GM08714 (cell line): Measurements from ENCODE around the gene GRIN2A.

ENCODE experiments used
- H3K4me3 ChIP-seq: fragments of 200-500 bp; sonication (Bioruptor generic); 2 replicates; pipeline ENCODE4 v1.5.1; 2014; ENCODE audit warnings: mild to moderate bottlenecking, low read length, inconsistent platforms
- ZNF274 ChIP-seq: IDR thresholded peaks from 2 replicates; pipeline ENCODE4 v1.6.1; 2012; ENCODE audit warnings: mild to moderate bottlenecking, low read depth, low read length

Gene GRIN2A

DNA sequence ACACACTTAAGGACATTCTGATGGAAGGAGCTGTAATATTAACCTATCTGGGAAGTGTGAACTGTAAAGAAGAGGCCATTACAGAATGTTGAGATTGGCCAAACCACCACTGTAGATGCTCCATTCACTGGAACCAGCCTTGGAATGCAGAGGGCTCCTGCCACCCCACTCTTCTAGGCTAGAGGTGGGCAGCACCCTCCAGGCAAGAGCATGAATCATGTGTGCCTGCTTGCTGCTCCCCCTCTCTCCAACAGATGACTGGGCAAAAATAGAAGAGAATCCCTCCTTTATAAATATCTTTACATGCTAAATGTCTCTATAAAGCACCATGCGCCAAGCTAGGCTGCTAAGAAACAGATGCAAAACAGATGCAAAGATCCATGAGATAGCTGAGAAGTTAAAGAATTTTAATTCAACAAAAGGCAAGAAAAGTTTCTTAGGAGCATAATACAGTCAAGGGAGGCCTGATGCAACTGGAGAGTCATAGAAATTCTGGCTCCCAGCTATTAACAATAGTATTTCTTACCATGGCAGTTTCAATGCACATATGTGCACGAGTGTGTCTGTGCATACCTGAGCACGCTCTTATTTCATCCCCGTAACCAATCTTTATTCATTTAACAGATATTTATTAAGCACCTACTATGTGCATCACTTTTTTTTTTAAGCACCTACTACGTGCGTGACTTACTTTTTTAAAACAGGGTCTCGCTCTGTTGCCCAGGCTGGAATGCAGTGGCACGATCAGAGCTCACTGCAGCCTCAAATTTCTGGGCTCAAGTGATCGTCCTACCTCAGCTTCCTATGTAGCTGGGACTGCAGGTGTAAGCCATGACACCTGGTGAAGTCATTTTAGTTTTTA lies 53.6 kb downstream of the GRIN2A start:
- TF ChIP-seq ZNF274: no peak
- no peak overlapping the region for H3K4me3 ChIP-seq

DNA sequence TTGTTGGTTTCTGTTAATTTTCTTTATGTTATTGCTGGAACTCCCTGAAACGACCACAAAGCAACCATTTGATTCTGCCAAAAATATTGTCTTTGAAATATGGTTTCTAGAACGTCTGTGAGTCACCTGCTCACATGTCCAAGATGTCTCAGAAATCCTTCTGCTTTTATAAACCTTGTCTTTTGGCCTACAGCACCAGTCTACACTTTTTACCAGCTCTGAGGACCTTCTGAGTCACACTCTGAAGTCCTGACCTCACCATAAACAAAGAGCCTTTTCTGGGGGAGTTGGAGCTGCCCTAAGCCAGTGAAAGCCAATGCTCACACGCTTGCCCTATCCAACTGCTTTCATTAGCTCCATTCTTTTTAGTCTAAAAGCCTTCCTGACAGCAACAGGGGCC lies 55.5 kb downstream of the GRIN2A start:
- TF ChIP-seq ZNF274: no peak
- no peak overlapping the region for H3K4me3 ChIP-seq

DNA sequence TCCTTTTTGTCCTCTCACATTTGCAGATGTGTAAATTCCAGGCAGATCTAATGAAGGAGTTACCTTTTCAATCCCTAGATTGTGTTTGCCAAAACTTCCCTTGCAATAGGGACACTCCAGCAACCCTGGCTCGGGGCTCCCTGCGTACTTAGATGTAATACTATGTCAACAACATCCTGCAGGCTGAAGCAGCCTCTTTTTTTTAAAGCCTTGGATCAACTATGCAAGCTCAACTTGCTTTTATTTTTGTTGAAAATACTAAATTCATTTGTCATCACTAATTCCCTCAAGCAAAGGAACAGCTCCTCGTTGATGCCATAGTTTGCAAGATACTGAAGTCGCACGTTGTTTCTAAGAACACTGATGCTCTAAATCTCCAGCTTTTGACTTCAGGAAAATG lies 59.1 kb downstream of the GRIN2A start:
- H3K4me3 ChIP-seq: no peak overlapping the region

DNA sequence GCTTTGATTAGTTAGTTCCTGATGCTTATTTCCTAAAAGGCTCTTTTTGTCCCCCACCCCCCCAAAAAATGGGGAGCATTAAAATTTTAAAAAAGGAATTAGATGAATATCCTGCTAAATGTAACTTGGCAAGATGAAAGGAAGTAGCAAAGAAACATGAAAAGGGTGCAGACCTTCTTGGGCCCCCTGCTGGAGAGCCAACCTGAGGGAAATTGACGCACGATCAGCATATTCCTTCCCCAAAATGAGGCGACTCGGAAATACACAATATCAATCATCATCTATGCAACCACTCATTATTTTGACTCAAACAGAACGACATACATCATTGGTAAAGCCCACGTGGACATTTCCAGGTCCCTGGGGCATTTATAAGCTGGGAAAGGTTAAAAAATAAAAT lies 59.7 kb downstream of the GRIN2A start:
- H3K4me3 ChIP-seq: no peak overlapping the region
- TF ChIP-seq ZNF274: no peak

More for the DNA sequence above, 59.1 kb downstream of the GRIN2A start:
- no peak for TF ChIP-seq ZNF274

DNA sequence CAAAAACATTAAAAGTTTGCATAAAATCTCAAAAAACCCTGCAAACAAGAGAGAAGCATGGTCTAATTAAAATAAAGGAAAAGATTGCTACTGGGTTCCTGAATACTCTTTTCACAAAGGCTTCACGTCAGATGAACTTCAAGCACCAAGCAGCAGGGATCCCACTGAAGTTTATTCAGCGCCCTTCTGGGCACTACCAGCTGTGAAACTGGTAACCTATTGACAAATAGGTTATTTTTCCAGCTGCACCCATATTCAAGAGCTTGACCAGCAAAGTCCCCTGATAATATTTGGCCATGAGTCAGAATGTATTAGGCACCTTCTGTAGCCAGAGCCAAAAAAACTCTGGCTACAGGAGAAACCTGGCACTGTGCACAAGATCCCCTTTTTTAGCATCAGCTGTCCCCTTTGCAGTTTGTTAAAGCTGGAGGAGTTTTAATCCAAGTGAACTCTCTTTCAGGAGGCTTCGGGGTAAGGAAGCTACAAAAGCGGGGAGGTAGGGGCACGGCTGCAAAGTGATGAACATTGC lies 60.3 kb downstream of the GRIN2A start:
- H3K4me3 ChIP-seq: no peak overlapping the region
- TF ChIP-seq ZNF274: no peak

DNA sequence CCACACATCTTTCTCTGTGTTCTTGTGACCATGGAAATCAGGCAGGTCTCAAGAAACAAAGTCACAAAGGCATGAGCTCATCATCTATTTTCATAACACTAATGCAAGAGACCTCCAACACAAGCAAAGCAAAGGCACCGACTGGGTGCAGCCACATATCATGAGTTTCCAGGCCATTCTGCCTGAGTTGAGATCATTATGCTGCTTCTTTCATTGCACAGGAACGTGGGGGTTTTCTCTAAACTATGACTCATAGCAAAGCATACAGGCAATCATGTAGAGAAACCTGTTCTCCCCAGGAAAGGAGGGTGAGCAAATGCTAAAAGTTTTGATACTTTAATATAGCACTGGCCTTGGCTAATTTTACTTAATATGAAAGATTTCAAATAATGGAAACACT lies 60.7 kb downstream of the GRIN2A start:
- TF ChIP-seq ZNF274: no peak
- H3K4me3 ChIP-seq: no peak overlapping the region

DNA sequence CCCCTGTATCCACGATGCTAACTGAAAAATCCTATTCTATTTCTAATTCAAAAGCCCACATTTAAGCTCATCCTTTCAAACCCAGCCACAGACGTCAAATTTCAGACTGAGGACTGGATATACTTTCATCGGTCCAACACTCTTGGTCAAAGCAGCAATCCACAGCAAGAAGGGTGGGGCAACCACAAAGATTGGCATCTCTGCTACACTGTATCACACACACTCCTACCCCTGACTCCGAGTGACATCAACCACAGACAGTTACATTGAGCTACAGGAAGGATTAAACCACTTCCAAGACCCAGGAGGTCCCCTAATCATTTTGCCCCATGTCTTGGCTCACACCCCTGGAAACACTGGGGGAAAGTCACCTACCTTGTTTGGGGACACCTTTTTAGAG lies 61.3 kb downstream of the GRIN2A start:
- TF ChIP-seq ZNF274: no peak
- H3K4me3 ChIP-seq: no peak overlapping the region

DNA sequence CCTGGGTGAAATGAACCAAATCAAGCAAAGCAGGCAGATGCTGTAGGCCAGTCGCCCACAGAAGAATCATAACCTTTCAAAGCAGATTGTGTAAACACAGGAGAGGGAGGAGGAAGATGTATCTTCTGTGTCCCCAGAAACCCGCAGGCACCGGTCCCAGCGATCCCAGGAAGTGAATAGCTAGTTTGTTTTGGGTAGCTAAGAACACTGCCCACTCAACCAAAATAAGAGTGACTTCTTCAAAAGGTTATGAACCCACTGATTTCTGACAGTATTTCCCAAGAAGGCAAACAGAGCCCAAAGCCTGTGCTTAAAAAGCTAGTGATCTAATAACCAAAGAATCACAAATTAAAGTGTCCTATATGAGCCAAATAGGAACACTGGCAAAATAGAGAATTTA lies 67.8 kb downstream of the GRIN2A start:
- no peak overlapping the region for H3K4me3 ChIP-seq
- no peak for TF ChIP-seq ZNF274

DNA sequence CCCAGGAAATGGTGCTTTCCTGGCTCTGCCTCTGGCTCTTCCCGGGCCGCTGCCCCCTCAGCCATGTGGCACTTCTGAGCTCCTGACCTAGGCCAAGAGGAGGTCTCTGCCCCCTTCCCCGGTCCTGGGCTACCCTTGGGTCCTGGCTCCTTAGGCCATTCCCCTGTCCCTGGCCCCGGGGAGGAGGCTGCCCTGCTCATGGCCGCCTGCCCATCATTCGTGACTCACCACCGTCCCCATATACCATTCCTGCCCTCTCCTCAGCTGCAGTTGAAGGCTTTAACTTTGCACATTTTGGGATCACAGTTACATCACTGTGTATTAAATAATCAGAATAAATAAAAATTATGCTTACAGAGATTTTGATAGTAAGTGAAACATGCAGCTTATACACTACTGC lies 69.0 kb downstream of the GRIN2A start:
- no peak for TF ChIP-seq ZNF274
- no peak overlapping the region for H3K4me3 ChIP-seq

DNA sequence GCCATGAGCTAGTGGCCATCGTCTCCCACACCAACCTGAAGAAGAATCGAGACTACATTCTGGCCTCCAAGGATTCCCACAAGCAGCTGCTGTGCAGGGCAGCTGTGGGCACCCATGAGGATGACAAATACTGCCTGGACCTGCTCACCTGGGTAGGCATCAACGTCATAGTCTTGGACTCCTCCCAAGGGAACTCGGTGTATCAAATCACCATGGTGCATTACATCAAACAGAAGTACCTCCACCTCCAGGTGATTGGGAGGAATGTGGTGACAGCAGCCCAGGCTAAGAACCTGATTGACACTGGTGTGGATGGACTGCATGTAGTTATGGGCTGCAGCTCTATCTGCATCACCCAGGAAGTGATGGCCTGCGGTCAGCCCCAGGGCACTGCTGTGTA lies 70.2 kb downstream of the GRIN2A start:
- no peak for TF ChIP-seq ZNF274
- no peak overlapping the region for H3K4me3 ChIP-seq

DNA sequence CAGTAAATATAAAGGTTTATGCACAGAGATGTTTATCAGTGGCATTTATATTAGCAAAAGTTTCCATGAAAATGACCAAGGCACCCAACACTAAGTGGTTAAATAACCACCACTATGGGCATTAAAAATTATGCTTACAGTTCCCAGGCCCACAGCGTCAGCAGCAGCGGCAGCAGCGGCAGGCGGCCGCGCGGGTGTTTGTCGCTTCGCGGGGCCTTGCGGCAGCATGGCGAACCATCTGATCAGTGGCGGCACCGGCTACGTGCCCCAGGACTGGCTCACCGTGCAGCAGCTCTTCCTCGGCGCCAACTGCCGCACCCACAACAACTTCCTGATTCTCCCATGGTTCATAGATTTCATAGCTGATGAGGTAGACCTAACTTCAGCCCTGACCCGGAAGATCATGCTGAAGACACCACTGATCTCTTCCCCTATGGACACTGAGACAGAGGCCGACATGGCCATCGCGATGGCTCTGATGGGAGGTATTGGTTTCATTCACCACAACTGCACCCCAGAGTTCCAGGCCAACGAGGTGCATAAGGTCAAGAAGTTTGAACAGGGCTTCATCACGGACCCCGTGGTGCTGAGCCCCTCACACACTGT lies 71.0 kb downstream of the GRIN2A start:
- H3K4me3 ChIP-seq: no peak overlapping the region
- no peak for TF ChIP-seq ZNF274

DNA sequence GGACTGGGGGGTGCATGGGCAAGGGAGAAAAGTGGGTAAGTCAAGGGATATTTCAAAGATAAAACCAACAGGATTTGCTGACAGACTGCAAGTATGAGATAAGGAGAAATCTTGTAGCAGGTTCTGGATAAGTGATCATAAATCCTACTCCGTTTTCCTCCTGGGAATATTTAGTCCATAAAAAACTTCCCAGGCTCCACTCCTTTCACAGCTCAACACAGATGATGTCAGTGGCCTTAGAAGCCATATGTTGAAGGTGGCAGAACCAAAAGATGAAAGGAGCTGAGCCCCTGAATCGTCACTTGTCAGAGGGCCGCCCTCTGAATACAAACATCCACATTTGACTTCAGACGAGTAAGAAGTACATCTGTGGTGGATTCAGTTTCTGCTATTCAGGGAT lies 71.7 kb downstream of the GRIN2A start:
- no peak overlapping the region for H3K4me3 ChIP-seq
- TF ChIP-seq ZNF274: no peak

DNA sequence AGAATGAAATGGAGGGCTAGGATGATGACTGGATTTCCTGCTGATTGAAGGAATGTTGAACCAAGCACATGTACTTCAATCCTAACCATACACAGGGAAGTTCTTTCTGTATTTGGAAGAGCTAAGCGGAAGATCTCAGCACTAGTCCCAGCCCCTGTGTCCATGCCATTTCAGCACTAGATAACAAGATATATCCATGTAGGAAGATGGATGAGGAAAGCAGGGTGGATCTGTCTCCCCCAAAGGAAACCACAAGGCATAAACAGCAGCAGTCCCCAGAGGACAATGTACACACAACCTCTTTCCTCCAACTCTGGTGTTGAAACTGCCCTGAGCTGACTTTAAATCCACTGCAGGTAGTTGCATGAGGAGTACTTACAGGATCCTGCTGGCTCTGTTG lies 75.1 kb downstream of the GRIN2A start:
- no peak for TF ChIP-seq ZNF274
- no peak overlapping the region for H3K4me3 ChIP-seq

DNA sequence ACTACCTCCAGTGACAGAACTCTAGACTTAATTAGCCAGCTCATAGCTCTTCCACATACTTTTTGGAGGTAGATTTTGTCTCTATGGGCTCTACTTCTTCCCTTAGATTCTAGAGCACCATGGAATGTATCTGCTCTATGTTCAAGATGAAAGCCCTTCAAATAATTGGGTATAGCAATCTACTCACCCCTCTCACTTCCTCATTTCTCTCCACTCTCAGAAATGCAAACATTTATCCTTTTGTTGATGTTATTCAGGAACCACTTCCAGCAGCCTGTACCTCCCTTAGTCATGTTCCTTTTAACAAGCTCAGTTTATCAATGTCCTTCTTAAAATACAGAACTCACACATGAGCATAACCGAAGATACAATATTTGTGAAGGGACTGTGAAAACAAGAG lies 78.5 kb downstream of the GRIN2A start:
- no peak for TF ChIP-seq ZNF274
- H3K4me3 ChIP-seq: no peak overlapping the region

DNA sequence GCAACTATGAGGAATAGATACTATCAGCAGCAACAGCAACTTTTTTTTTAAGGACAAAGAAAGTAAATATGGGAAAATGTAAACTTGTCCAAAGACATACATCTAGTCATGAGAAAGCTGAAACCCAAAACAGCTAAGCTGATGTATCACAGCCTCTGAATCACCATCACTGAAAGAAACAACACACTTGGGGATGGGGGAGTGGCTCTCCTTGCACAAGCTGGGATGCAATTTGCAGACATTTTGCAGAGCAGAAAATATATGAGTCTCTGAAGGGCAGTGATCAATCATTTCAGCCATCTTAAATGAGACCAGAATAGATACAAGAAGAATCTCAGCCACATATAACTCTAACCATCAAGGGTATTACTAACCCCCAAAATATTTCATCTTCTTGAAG lies 79.1 kb downstream of the GRIN2A start:
- no peak for TF ChIP-seq ZNF274

More for the DNA sequence above, 79.1 kb downstream of the GRIN2A start:
- no peak overlapping the region for H3K4me3 ChIP-seq
